ENCODE data around the gene CRIM1.

GRCh38 chr2:36380624-36381481 lies 25.3 kb downstream of the CRIM1 start:
- TF ChIP-seq, protein P1, sequence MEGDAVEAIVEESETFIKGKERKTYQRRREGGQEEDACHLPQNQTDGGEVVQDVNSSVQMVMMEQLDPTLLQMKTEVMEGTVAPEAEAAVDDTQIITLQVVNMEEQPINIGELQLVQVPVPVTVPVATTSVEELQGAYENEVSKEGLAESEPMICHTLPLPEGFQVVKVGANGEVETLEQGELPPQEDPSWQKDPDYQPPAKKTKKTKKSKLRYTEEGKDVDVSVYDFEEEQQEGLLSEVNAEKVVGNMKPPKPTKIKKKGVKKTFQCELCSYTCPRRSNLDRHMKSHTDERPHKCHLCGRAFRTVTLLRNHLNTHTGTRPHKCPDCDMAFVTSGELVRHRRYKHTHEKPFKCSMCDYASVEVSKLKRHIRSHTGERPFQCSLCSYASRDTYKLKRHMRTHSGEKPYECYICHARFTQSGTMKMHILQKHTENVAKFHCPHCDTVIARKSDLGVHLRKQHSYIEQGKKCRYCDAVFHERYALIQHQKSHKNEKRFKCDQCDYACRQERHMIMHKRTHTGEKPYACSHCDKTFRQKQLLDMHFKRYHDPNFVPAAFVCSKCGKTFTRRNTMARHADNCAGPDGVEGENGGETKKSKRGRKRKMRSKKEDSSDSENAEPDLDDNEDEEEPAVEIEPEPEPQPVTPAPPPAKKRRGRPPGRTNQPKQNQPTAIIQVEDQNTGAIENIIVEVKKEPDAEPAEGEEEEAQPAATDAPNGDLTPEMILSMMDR (IDR thresholded peaks at IDR 0.05): no peak
- TF ChIP-seq POLR2AphosphoS5 (IDR thresholded peaks at IDR 0.05) (no peak), EP300 (IDR thresholded peaks at IDR 0.05) (no peak)
